ENCODE measurements around the gene ZYX.
"Not testable (repeated sequence)": the region's sequence is repeated elsewhere in the genome, so short reads cannot be mapped to it uniquely, and the experiment has no call there.

ZYX gene

DNA sequence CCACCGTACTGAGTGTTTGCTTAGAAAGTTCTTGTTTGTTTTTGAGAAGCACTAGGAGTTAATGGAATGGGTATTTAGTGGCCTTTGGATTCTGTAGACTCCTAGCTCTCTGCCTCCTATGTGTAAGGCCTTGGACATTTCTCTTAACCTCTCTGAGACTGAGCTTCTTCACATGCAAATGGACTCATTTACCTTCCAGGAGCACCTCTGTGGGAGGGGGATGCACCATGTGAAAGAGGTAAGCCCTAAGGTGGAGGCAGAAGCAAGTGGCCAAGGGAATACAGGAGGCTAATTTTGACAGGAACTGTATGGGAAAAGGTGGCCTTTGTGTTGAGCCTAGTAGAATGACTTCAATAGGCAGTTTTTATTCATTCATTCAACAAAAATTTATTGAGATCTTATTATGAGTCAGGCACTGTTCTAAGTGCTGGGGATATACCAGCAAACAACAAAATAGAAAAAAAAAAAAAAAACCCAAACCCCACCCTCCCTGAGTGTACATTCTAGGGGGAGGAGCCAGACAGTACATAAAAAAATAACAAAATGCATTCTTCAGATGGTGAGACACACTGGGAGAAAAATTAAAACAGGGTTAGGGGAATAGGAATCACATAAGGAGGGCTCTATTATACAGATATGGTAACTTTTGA, 36.7 kb downstream of the ZYX start:
- DNase-seq = no peak

- no peak for DNase-seq
Measured at GRCh38 chr7:143418681-143419458, 37.7 kb downstream of the ZYX start.

- no peak for DNase-seq
Measured at GRCh38 chr7:143419880-143420279, 38.7 kb downstream of the ZYX start.

DNA sequence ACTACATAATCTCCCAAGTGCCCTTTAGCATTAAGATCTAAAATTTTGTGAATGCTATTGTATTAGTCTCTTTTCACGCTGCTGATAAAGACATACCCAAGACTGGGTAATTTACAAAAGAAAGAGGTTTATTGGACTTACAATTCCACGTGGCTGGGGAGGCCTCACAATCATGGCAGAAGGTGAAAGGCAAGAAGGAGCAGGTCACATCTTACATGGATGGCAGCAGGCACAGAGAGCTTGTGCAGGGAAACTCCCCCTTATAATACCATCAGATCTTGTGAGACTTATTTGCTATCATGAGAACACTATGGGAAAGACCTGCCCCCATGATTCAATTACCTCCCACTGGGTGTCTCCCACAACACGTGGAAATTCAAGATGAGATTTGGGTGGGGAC, 39.5 kb downstream of the ZYX start:
- DNase-seq = not testable (repeated sequence)

DNA sequence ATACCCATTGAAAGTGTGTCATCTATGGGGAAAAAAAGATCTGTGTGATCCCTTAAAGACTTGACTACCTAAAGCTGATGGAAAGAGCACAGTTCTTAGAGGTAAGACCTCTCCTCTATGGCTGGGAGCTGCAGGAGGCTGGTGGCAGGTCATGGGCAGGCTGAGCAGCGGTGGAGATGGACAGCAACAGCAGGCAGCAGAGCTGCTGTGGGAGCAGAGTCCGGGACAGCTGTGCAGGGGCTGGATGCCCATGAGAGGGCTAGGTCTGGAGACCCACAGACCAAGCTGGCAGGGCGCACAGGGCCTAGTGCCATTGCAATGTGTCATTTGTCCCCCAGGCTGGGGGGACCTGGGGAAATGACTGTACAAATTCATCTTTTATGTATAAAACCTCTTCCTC, 40.9 kb downstream of the ZYX start:
- DNase-seq = no peak

DNA sequence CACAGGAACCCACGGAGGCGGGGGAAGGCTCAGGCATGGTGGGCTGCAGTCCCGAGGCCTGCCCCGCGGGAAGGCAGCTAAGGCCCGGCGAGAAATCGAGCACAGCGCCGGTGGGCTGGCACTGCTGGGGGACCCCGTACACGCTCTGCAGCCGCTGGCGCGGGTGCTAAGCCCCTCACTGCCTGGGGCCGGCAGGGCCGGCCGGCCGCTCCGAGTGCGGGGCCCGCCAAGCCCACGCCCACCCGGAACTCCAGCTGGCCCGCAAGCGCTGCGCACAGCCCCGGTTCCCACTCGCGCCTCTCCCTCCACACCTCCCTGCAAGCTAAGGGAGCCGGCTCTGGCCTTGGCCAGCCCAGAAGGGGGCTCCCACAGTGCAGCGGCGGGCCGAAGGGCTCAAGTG, 43.3 kb downstream of the ZYX start:
- DNase-seq = not testable (repeated sequence)

GRCh38 chr7:143426479-143427142, 45.5 kb downstream of the ZYX start:
- DNase-seq = no peak

- no peak for DNase-seq
Measured at GRCh38 chr7:143429770-143430698, 48.9 kb downstream of the ZYX start.

- no peak for DNase-seq
Measured at GRCh38 chr7:143431109-143431508, 50.0 kb downstream of the ZYX start.

DNA sequence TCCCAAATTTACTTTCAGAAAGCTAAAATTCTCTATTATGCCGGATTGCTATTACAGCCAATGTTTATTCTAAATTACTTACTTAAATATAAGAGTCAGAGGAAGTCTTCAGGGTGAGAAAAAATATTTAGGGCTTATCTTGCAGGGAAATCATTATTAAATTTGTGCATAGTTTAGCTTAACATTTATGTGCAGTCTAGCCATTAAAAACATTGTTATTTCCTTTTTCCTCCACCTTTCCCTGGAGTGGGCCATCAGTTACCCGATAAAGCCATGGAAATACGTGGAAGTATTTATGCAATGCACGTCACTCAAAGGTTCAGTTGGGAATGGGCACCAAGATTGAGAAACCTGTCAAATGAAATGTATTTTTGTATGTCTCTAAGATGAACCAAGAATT, 52.6 kb downstream of the ZYX start:
- DNase-seq = no peak

DNA sequence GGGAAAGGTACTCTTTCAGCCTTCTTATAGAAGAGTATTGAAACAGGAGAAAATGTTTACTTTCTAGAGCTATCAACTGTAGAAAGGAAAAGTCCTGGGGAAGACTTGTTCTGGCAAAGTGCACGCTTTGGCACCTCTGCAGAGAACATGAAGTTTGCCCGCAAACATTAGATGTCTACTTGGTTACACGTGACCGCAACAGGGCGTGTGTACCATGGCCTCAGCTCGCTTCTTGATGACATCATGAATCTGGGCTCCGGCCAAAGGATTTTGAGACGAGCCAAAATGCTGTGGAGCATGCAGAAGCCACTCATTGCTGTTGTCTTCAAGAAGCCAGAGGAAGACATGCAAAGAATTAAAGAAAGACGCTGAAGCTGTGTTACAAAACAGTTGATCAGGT, 53.5 kb downstream of the ZYX start:
- DNase-seq = no peak

GRCh38 chr7:143435266-143435665, 54.1 kb downstream of the ZYX start:
- no peak for DNase-seq

- no peak for DNase-seq
Measured at GRCh38 chr7:143436325-143436946, 55.3 kb downstream of the ZYX start.

DNA sequence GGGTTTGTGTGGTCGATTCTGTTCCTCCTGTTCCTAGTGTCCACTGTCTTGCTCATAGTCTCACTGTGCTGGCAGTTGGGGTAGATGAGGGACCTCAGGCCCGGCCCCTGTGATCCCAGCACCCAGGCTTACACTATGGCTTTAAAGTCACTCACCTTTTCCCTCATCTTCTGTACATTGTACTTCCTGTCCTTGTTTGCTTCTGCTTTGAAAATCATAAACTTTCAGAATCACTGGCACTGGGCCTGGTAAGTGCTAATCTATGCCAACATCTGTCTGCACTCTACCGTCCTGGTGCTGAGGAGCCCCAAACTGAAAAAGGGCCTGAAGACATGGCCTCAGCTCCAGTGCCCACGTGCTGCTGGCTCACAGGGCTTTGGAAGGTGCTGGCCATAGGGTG, 56.4 kb downstream of the ZYX start:
- DNase-seq = no peak

GRCh38 chr7:143439866-143440265, 58.7 kb downstream of the ZYX start:
- no peak for DNase-seq

Measured in right kidney (tissue), 1 donor.